Central memory CD8-positive, alpha-beta T cell (primary cell): ENCODE data around the gene C12orf76.

Source experiments
- ATAC-seq: fragments of 150-1000 bp; cut with Tn5 transposase; replicated peaks from 2 replicates; pipeline ENCODE4 v1.10.0; 2022; ENCODE audit warnings: mild to moderate bottlenecking, moderate FRiP score, moderate number of reproducible peaks; ENCODE audit not compliant: poor library complexity, severe bottlenecking; ENCODE audit errors: extremely low read depth
- DNase-seq, 2 donors: peaks; one replicate each; pipeline ENCODE4 v3.0.0; 2021; ENCODE audit warnings: low spot score in 2 of 2
- H3K27ac Mint-ChIP-seq: one replicate; pipeline ENCODE4 v1.8.0; 2022; ENCODE audit warnings: low read depth, mild to moderate bottlenecking, moderate library complexity, mixed read lengths
- H3K27me3 Mint-ChIP-seq: one replicate; pipeline ENCODE4 v1.8.0; 2022; ENCODE audit warnings: mixed read lengths
- H3K36me3 Mint-ChIP-seq: one replicate; pipeline ENCODE4 v1.8.0; 2022; ENCODE audit warnings: mild to moderate bottlenecking, moderate library complexity, mixed read lengths; ENCODE audit not compliant: insufficient read depth
- H3K4me1 Mint-ChIP-seq: one replicate; pipeline ENCODE4 v1.8.0; 2022; ENCODE audit warnings: mixed read lengths
- H3K4me3 Mint-ChIP-seq: one replicate; pipeline ENCODE4 v1.8.0; 2022; ENCODE audit warnings: mild to moderate bottlenecking, moderate library complexity, mixed read lengths
- H3K9me3 Mint-ChIP-seq: one replicate; pipeline ENCODE4 v1.8.0; 2022; ENCODE audit warnings: mixed read lengths

Gene C12orf76

DNA sequence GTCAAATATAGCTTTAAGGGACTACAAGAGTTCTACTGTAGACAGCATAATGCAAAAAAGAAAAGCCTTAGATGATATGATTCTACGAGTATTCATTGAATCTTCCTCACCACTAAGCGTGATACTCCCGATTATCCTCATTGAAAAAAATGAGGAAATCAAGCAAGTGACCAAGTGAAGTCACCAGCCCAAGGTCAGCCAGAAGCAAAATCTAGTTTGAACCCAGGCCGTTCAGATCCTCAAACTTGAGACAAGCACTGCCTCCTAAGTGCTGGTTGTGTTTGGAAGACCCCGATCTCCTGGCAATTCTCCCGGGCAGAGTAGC lies 53.0 kb downstream of the C12orf76 start:
- H3K4me3 Mint-ChIP-seq, result peak overlapping the region; percentile 96
- DNase-seq, result no peak
- peaks cover 25% of the 10 kb centered on the region for H3K36me3 Mint-ChIP-seq
- no peaks in the 10 kb centered on the region for H3K9me3 Mint-ChIP-seq
- H3K4me1 Mint-ChIP-seq, result peaks cover 57% of the 10 kb centered on the region
- ATAC-seq, result no peak
- H3K27me3 Mint-ChIP-seq, result no peaks in the 10 kb centered on the region
- H3K27ac Mint-ChIP-seq, result peak overlapping the region; percentile 63

DNA sequence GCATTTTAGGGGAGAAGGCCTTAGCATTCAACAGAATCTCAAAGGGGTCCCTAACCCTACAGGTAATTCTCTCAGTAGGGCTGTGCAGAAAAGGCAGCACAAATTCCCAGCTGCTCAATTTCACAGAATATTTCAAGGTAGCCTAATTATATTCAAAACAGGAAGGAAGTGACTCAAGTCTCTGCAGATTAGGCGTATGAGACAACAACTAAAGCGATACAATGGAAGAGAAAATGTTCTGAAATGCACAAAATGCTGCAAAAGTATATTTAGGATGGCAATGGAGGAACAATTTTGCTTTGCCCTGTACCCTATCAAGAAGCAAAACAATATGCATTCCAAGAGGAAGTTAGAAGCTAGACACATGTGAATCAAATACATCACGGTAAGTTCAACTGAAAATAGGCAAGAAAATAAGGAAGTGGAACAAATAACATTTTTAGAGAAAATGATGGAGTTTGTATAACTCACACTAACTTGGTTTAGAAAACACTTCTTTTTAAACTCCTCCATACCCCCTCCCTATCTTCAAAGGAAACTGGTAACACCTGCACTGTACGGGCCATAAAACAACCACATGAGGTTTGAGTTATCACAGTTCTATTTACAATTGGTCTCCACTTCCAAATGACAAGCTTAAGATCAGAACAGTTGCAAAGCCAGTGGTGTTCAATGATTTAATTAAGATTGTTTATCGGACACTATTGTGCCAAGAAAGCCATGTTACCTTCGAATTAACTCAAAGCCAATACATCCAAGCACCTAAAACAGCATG lies 53.7 kb downstream of the C12orf76 start:
- Mint-ChIP-seq H3K27me3 (no peaks in the 10 kb centered on the region), H3K4me3 (peak overlapping the region; percentile 96), H3K4me1 (peaks cover 53% of the 10 kb centered on the region), H3K9me3 (no peaks in the 10 kb centered on the region), H3K27ac (peak overlapping the region; percentile 63), H3K36me3 (peaks cover 28% of the 10 kb centered on the region)
- peak; percentile 10 for ATAC-seq
- DNase-seq, result no peak

DNA sequence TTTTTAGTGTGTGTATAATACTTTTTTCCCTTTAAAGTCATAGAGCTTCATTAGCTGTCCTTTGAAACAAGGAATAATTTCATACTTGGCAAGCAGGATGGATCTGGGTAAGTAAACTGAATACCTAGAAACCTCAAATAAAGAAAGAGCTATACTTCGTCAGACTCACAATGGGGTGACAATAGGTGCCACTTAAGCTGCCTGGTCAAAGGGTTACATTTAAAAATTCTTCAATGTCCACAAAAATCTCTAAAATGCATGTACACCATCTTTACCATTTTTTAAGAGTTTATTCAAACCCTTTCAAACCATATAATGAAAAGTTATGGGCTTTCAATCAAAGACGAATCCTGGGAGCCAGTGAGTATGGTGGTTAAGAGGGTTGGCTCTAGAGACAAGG lies 55.2 kb downstream of the C12orf76 start:
- Mint-ChIP-seq H3K9me3 (no peaks in the 10 kb centered on the region), H3K27me3 (no peaks in the 10 kb centered on the region), H3K27ac (no peak overlapping the region), H3K36me3 (peaks cover 40% of the 10 kb centered on the region), H3K4me1 (peaks cover 43% of the 10 kb centered on the region), H3K4me3 (peak overlapping the region; percentile 96)
- ATAC-seq, result no peak
- DNase-seq, result no peak

DNA sequence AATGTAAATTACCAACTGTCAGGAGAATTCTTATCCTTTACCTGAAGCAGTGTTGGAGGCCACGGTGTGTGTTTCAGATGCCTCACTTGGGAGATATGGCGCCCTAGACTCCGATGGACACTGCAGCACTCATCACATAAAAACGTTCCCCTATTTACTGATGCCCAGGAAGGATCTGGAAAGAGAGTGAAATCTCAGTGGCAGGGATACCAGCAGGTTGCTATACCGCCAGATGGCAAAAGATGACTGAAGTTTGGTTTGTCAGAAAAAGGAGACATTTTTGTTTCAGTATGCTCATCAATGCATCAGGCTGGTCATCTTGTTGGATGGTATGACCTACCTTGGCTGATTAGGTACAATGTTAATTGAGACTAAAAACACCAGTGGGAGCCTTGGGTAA lies 56.7 kb downstream of the C12orf76 start:
- Mint-ChIP-seq H3K27ac (no peak overlapping the region), H3K4me3 (no peak overlapping the region), H3K9me3 (no peaks in the 10 kb centered on the region), H3K4me1 (peaks cover 38% of the 10 kb centered on the region), H3K36me3 (peaks cover 51% of the 10 kb centered on the region), H3K27me3 (no peaks in the 10 kb centered on the region)
- ATAC-seq (no peak), DNase-seq (no peak)
